ENCODE results near the gene MPL.

Gene MPL

GRCh38 chr1:43339584-43340232 is 2.1 kb downstream of the MPL start:
- TF ChIP-seq CTCF (IDR thresholded peaks at IDR 0.05; ENCODE audit: low read depth, low read length), result no peak

GRCh38 chr1:43340559-43340958 is 2.9 kb downstream of the MPL start:
- TF ChIP-seq CTCF (IDR thresholded peaks at IDR 0.05; ENCODE audit: low read depth, low read length), result no peak
- H3K4me3 ChIP-seq (ENCODE audit: low read depth, low read length), result no peak overlapping the region

More at GRCh38 chr1:43339584-43340232, 2.1 kb downstream of the MPL start:
- H3K4me3 ChIP-seq (ENCODE audit: low read depth, low read length), result no peak overlapping the region

GRCh38 chr1:43344267-43344850 is 6.7 kb downstream of the MPL start:
- no peak overlapping the region for H3K4me3 ChIP-seq (ENCODE audit: low read depth, low read length)
- TF ChIP-seq CTCF (IDR thresholded peaks at IDR 0.05; ENCODE audit: low read depth, low read length), result no peak

- no peak for TF ChIP-seq CTCF (IDR thresholded peaks at IDR 0.05; ENCODE audit: low read depth, low read length)
- H3K4me3 ChIP-seq (ENCODE audit: low read depth, low read length), result no peak overlapping the region
Observed at GRCh38 chr1:43345120-43345519, 7.5 kb downstream of the MPL start.

- TF ChIP-seq CTCF (IDR thresholded peaks at IDR 0.05; ENCODE audit: low read depth, low read length), result no peak
Observed at GRCh38 chr1:43346636-43347035, 9.0 kb downstream of the MPL start.

GRCh38 chr1:43348343-43348808 is 10.8 kb downstream of the MPL start:
- peak overlapping the region; percentile 43 for H3K4me3 ChIP-seq (ENCODE audit: low read depth, low read length)
- TF ChIP-seq CTCF (IDR thresholded peaks at IDR 0.05; ENCODE audit: low read depth, low read length), result no peak

More at GRCh38 chr1:43346636-43347035, 9.0 kb downstream of the MPL start:
- H3K4me3 ChIP-seq (ENCODE audit: low read depth, low read length), result no peak overlapping the region

GRCh38 chr1:43348809-43349593 is 11.4 kb downstream of the MPL start:
- no peak for TF ChIP-seq CTCF (IDR thresholded peaks at IDR 0.05; ENCODE audit: low read depth, low read length)
- peak overlapping the region; percentile 43 for H3K4me3 ChIP-seq (ENCODE audit: low read depth, low read length)
